Panc1 (cell line): ENCODE measurements around the gene ITPRIPL1. TPM values are rescaled to one million over a fixed set of nuclear protein-coding genes. Genes with fewer than 3 reads are reported as not detected.
A peak's percentile ranks its signal among the peaks of the same experiment; 100 is the strongest.

Source experiments
- ATAC-seq: fragments of 200-7000 bp; cut with Tn5 transposase; 2 replicates; pipeline ENCODE4 v1.9.1; 2020; ENCODE audit warnings: mild to moderate bottlenecking, moderate library complexity
- BruUV-seq: library from RNA; stranded (reverse); fragments of 400-500 nt; replicated peaks from 2 replicates; lab custom pipeline; 2021; lab: Mats Ljungman, UMichigan
- CTCF ChIA-PET: fragments of 300-600 bp; sonication (Branson Sonifier 250); formaldehyde crosslinking; loops from one replicate; lab custom pipeline; 2022; ENCODE audit warnings: antibody characterized with exemption; lab: Charles Lee
- POLR2A ChIA-PET: fragments of 300-600 bp; sonication (Branson Sonifier 250); formaldehyde crosslinking; loops from one replicate; lab custom pipeline; 2022; ENCODE audit warnings: antibody characterized with exemption; lab: Charles Lee
- DNase-seq: peaks from one replicate; pipeline ENCODE4 v3.0.0-alpha.2; 2010; ENCODE audit warnings: low read depth, low spot score
- H3K27ac ChIP-seq: 2 replicates; pipeline ENCODE4 v1.5.1; 2011; ENCODE audit warnings: mild to moderate bottlenecking, low read length, inconsistent platforms
- H3K27me3 ChIP-seq: fragments of 200-500 bp; sonication (Bioruptor generic); 2 replicates; pipeline ENCODE4 v1.6.0; 2014; ENCODE audit warnings: low read length, inconsistent platforms; ENCODE audit not compliant: control insufficient read depth, insufficient read depth
- H3K36me3 ChIP-seq: fragments of 200-500 bp; sonication (Bioruptor generic); 2 replicates; pipeline ENCODE4 v1.5.1; 2014; ENCODE audit warnings: inconsistent platforms, mild to moderate bottlenecking, low read length, moderate library complexity; ENCODE audit not compliant: control insufficient read depth, insufficient read depth
- H3K4me1 ChIP-seq: 2 replicates; pipeline ENCODE4 v1.5.1; 2011; ENCODE audit warnings: inconsistent platforms, mild to moderate bottlenecking, low read length, moderate library complexity; ENCODE audit not compliant: control insufficient read depth, insufficient read depth
- H3K4me3 ChIP-seq, 2 experiments: 2 replicates each; pipeline ENCODE4 v1.5.1; 2011 to 2012; ENCODE audit warnings: low read depth in 2 of 2, low read length in 2 of 2, mild to moderate bottlenecking in 2 of 2, inconsistent platforms in 1 of 2, moderate library complexity in 1 of 2
- H3K9me3 ChIP-seq: fragments of 200-500 bp; sonication (Bioruptor generic); 2 replicates; pipeline ENCODE4 v1.5.1; 2014; ENCODE audit warnings: low read depth, mild to moderate bottlenecking, inconsistent platforms, low read length, moderate library complexity; ENCODE audit not compliant: control insufficient read depth, insufficient read depth
- CTCF ChIP-seq: fragments of 450-650 bp; IDR thresholded peaks from 2 replicates; pipeline ENCODE4 v1.5.1; 2017; ENCODE audit warnings: mild to moderate bottlenecking
- POLR2AphosphoS5 ChIP-seq: IDR thresholded peaks from 2 replicates; pipeline ENCODE4 v1.6.1; 2012; ENCODE audit warnings: mild to moderate bottlenecking, low read depth, low read length, moderate library complexity
- REST ChIP-seq, 2 experiments: IDR thresholded peaks; 2 replicates each; pipeline ENCODE4 v1.6.1; 2011 to 2012; ENCODE audit warnings: low read depth in 2 of 2, control low read depth in 1 of 2, low read length in 1 of 2, mild to moderate bottlenecking in 1 of 2, moderate library complexity in 1 of 2; ENCODE audit not compliant: insufficient read depth in 1 of 2
- SIN3A ChIP-seq: IDR thresholded peaks from 2 replicates; pipeline ENCODE4 v1.6.1; 2012; ENCODE audit warnings: low read depth, mild to moderate bottlenecking, low read length, moderate library complexity, borderline replicate concordance; ENCODE audit not compliant: insufficient read depth
- TCF7L2 ChIP-seq: IDR thresholded peaks from 2 replicates; pipeline ENCODE4 v1.6.1; 2011; ENCODE audit warnings: mild to moderate bottlenecking, low read depth, low read length, inconsistent platforms
- in situ Hi-C: cut with HindIII; loops from 2 replicates; pipeline ENCODE4 v1.10.0; 2016; ENCODE audit warnings: low sequenced_read_pairs, low pct_unique_long_range_greater_than_20kb
- intact Hi-C: fragments of 100-400 bp; cut with micrococcal nuclease; formaldehyde crosslinking; loops from one replicate; pipeline ENCODE4 v1.10.0; 2022; ENCODE audit not compliant: unreplicated experiment
- total RNA-seq: library from RNA; stranded (reverse); gene quantifications from one replicate; pipeline ENCODE4 v1.2.1, GENCODE V29; 2021; ENCODE audit not compliant: unreplicated experiment

Gene ITPRIPL1
- total RNA-seq, 1 experiment from 2014 or later = 12.2 TPM

DNA sequence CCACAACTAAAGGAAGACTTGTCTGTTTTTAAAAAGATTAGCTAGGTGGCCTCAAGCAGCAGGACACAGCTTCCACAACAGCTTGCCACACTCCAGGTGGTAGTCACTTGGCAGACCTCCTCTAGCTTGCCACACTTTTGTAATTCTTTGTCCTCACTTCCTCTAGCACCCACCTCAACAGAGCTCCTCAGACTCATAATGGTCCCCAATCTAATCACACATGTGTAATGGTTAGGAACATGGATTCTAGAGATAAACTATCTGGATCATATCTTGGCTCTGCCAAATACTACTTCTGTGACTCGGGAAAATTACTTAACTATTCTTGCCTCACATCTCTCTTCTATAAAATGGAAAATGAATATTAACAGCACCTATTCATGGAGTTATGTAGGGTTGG, 23.3 kb upstream of the ITPRIPL1 start:
- CTCF ChIA-PET = no interaction called here
- peaks cover 72% of the 10 kb centered on the region for H3K36me3 ChIP-seq
- no peak for ATAC-seq

DNA sequence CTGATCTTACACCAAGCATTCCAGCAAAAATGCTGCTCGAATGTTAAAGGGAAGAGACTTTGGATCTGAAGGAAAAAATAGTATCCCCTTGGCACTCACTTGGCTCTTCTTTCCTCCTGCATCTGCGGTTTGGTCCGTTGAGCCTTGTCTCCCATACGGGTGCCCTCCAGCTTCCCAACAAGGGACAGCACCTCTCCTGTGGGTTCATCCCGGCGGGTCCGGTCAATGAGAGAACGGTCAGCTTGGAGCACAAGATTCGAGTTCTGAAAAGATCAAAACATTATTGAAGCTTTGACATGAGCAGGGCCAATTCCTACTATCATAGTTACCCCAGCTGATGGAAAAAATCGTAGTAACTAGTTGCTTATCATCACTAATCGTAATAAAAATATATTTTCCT, 20.5 kb upstream of the ITPRIPL1 start:
- Histone ChIP-seq H3K4me1 (peaks cover 21% of the 10 kb centered on the region), H3K4me3 (peak overlapping the region; percentile 94 to 99), H3K27me3 (no peaks in the 10 kb centered on the region), H3K27ac (peak overlapping the region; percentile 98), H3K9me3 (no peaks in the 10 kb centered on the region), H3K36me3 (peaks cover 49% of the 10 kb centered on the region)
- in situ Hi-C loops (no loop called here), intact Hi-C loops (no loop called here)
- DNase-seq (no peak), ATAC-seq (no peak)
- CTCF ChIA-PET = no interaction called here
- 0 out of 2 replicates have a peak, but pooled peaks have one; percentile 1 for TF ChIP-seq TCF7L2
- no peak for TF ChIP-seq SIN3A
- BruUV-seq = no TSS peak
- POLR2A ChIA-PET = no interaction called here

More for the DNA sequence above, 23.3 kb upstream of the ITPRIPL1 start:
- no peak for DNase-seq
- no peaks in the 10 kb centered on the region for H3K9me3 ChIP-seq
- peaks cover 21% of the 10 kb centered on the region for H3K4me1 ChIP-seq
- BruUV-seq = no TSS peak
- TF ChIP-seq POLR2AphosphoS5 (no peak), REST (IDR thresholded peaks at IDR 0.05; ENCODE audit: insufficient read depth in 1 of 2, low read depth in 2 of 2, low read length in 1 of 2) (no peak), CTCF (no peak), SIN3A (no peak), TCF7L2 (no peak)
- H3K27ac ChIP-seq = no peak overlapping the region
- no peaks in the 10 kb centered on the region for H3K27me3 ChIP-seq
- intact Hi-C loops (no loop called here), in situ Hi-C loops (no loop called here)
- POLR2A ChIA-PET = interaction anchor here (0.5 kb wide), 2 partner anchors 14 to 18 kb away, joined by 3 read pairs; no protein-coding TSS in a partner anchor
- H3K4me3 ChIP-seq = no peak overlapping the region
